ENCODE data around the gene CELA2A. TPM values are rescaled to one million over a fixed set of nuclear protein-coding genes. Genes with fewer than 3 reads are reported as not detected.
"Not testable (repeated sequence)": the region's sequence is repeated elsewhere in the genome, so short reads cannot be mapped to it uniquely, and the experiment has no call there.

Gene CELA2A
- total RNA-seq, 1 donor from 2014 or later, result not detected

GRCh38 chr1:15483971-15484370 is 27.4 kb downstream of the CELA2A start:
- no peaks in the 10 kb centered on the region for H3K36me3 ChIP-seq
- no peaks in the 10 kb centered on the region for H3K9me3 Mint-ChIP-seq
- H3K9me3 ChIP-seq (ENCODE audit: low read depth), result no peaks in the 10 kb centered on the region
- H3K27me3 ChIP-seq, result no peaks in the 10 kb centered on the region
- H3K4me3 ChIP-seq, result no peak overlapping the region
- H2AFZ ChIP-seq (replicated peaks), result no peak overlapping the region
- H3K27ac ChIP-seq, result no peak overlapping the region
- H3F3A ChIP-seq (ENCODE audit: low read depth), result no peaks in the 10 kb centered on the region
- no peak overlapping the region for H3K9ac ChIP-seq
- no peak overlapping the region for H3K27ac Mint-ChIP-seq
- H3K27me3 Mint-ChIP-seq (ENCODE audit: insufficient read depth, low read depth), result no peaks in the 10 kb centered on the region
- no peak for DNase-seq (ENCODE audit: low spot score)
- no peaks in the 10 kb centered on the region for H3K79me2 ChIP-seq (ENCODE audit: low read depth)
- no peak overlapping the region for H3K4me2 ChIP-seq
- TF ChIP-seq, protein P1, sequence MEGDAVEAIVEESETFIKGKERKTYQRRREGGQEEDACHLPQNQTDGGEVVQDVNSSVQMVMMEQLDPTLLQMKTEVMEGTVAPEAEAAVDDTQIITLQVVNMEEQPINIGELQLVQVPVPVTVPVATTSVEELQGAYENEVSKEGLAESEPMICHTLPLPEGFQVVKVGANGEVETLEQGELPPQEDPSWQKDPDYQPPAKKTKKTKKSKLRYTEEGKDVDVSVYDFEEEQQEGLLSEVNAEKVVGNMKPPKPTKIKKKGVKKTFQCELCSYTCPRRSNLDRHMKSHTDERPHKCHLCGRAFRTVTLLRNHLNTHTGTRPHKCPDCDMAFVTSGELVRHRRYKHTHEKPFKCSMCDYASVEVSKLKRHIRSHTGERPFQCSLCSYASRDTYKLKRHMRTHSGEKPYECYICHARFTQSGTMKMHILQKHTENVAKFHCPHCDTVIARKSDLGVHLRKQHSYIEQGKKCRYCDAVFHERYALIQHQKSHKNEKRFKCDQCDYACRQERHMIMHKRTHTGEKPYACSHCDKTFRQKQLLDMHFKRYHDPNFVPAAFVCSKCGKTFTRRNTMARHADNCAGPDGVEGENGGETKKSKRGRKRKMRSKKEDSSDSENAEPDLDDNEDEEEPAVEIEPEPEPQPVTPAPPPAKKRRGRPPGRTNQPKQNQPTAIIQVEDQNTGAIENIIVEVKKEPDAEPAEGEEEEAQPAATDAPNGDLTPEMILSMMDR (IDR thresholded peaks at IDR 0.05), result no peak
- TF ChIP-seq EZH2 (IDR thresholded peaks at IDR 0.05), result no peak
- no peak for TF ChIP-seq EZH2phosphoT487 (IDR thresholded peaks at IDR 0.05)
- peaks cover 8% of the 10 kb centered on the region for H3K36me3 Mint-ChIP-seq
- H4K20me1 ChIP-seq (ENCODE audit: low read depth), result no peaks in the 10 kb centered on the region
- no peaks in the 10 kb centered on the region for H3K4me1 Mint-ChIP-seq
- no peaks in the 10 kb centered on the region for H3K4me1 ChIP-seq
- no peak overlapping the region for H3K4me3 Mint-ChIP-seq

DNA sequence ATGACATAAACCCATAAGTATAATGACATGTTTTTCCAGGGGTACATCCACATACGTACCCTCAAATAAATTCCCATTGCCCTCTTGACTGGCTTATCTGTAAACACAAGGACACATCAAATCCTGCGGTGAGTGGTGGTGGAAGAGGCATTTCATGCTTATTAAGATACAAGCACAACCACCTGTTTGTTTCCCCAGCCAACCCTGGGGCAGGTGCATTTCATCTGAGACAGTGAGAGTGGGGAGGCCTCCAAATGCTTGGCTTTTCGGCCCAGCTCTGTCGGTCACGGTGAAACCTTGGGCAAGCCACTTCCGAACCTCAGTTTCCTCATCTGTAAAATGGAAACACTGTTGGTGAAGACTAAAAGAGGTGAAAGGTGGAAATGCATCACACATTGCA is 27.9 kb downstream of the CELA2A start:
- not testable (repeated sequence) for H4K20me1 ChIP-seq (ENCODE audit: low read depth); H3K4me1 Mint-ChIP-seq

GRCh38 chr1:15485636-15486035 is 29.1 kb downstream of the CELA2A start:
- Mint-ChIP-seq H3K9me3 (no peaks in the 10 kb centered on the region), H3K27me3 (ENCODE audit: insufficient read depth, low read depth) (no peaks in the 10 kb centered on the region)
- TF ChIP-seq EZH2 (IDR thresholded peaks at IDR 0.05), result no peak
- TF ChIP-seq EZH2phosphoT487 (IDR thresholded peaks at IDR 0.05), result no peak
- TF ChIP-seq, protein P1 (IDR thresholded peaks at IDR 0.05), result no peak

More for the DNA sequence above, 27.9 kb downstream of the CELA2A start:
- H3K27me3 ChIP-seq; H3K9ac ChIP-seq; H3K4me3 Mint-ChIP-seq; DNase-seq (ENCODE audit: low spot score); H3K9me3 ChIP-seq (ENCODE audit: low read depth); H3K79me2 ChIP-seq (ENCODE audit: low read depth); H3K36me3 ChIP-seq; H2AFZ ChIP-seq (replicated peaks); H3K4me3 ChIP-seq; H3K9me3 Mint-ChIP-seq; H3K27ac Mint-ChIP-seq; H3K27me3 Mint-ChIP-seq (ENCODE audit: insufficient read depth, low read depth); H3K4me2 ChIP-seq; H3K4me1 ChIP-seq; H3K27ac ChIP-seq; H3F3A ChIP-seq (ENCODE audit: low read depth); H3K36me3 Mint-ChIP-seq: not testable (repeated sequence)

GRCh38 chr1:15486844-15487610 is 30.5 kb downstream of the CELA2A start:
- not testable (repeated sequence) for H3K4me3 ChIP-seq; H3K4me3 Mint-ChIP-seq; H4K20me1 ChIP-seq (ENCODE audit: low read depth); H3K4me1 Mint-ChIP-seq; H3K9me3 ChIP-seq (ENCODE audit: low read depth); H3K36me3 ChIP-seq; H3F3A ChIP-seq (ENCODE audit: low read depth); H3K9me3 Mint-ChIP-seq; H3K4me1 ChIP-seq; H3K79me2 ChIP-seq (ENCODE audit: low read depth); H3K27ac ChIP-seq; H3K9ac ChIP-seq; DNase-seq (ENCODE audit: low spot score); H3K4me2 ChIP-seq; H3K27me3 Mint-ChIP-seq (ENCODE audit: insufficient read depth, low read depth); H3K27me3 ChIP-seq; H2AFZ ChIP-seq (replicated peaks); H3K27ac Mint-ChIP-seq
- peaks cover 12% of the 10 kb centered on the region for H3K36me3 Mint-ChIP-seq

More at GRCh38 chr1:15485636-15486035, 29.1 kb downstream of the CELA2A start:
- H3K9ac ChIP-seq, result no peak overlapping the region
- H3K36me3 Mint-ChIP-seq, result peaks cover 12% of the 10 kb centered on the region
- H4K20me1 ChIP-seq (ENCODE audit: low read depth), result no peaks in the 10 kb centered on the region
- H3K36me3 ChIP-seq, result no peaks in the 10 kb centered on the region
- no peak for DNase-seq (ENCODE audit: low spot score)
- H3K27ac ChIP-seq, result no peak overlapping the region
- no peak overlapping the region for H3K27ac Mint-ChIP-seq
- no peaks in the 10 kb centered on the region for H3F3A ChIP-seq (ENCODE audit: low read depth)
- H3K79me2 ChIP-seq (ENCODE audit: low read depth), result no peaks in the 10 kb centered on the region
- no peak overlapping the region for H3K4me3 Mint-ChIP-seq
- no peak overlapping the region for H3K4me2 ChIP-seq
- no peaks in the 10 kb centered on the region for H3K4me1 Mint-ChIP-seq
- H2AFZ ChIP-seq (replicated peaks), result no peak overlapping the region
- H3K4me1 ChIP-seq, result no peaks in the 10 kb centered on the region
- no peaks in the 10 kb centered on the region for H3K9me3 ChIP-seq (ENCODE audit: low read depth)
- H3K4me3 ChIP-seq, result no peak overlapping the region
- no peaks in the 10 kb centered on the region for H3K27me3 ChIP-seq

Data from neural progenitor cell (in vitro differentiated cells).